ENCODE data around the gene RAN.

DNA sequence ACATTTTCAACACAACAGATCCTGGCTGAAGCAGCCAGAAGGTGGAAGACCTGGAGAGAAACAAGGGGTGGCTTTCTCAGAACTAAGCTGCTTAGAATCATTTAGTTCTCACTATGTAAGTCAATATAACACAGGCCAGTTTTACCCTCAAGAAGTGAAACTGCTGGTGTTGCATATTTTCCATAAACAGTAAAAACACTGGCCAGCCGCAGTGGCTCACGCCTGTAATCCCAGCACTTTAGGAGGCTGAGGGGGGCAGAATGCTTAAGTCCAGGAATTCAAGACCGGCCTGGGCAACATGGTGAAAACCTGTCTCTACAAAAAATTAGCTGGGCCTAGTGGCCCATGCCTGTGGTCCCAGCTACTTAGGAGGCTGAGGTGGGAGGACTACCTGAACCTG, 44.4 kb upstream of the RAN start:
- no peak for TF ChIP-seq CTCF (IDR thresholded peaks at IDR 0.05; ENCODE audit: insufficient read depth, low read length)
- TF ChIP-seq REST (IDR thresholded peaks at IDR 0.05; ENCODE audit: insufficient replicate concordance, low read depth) = no peak
- no peak for TF ChIP-seq POLR2AphosphoS5 (IDR thresholded peaks at IDR 0.05; ENCODE audit: low read depth)
- no peak for TF ChIP-seq GABPA (IDR thresholded peaks at IDR 0.05; ENCODE audit: low read depth)
- TF ChIP-seq SPI1 (IDR thresholded peaks at IDR 0.05; ENCODE audit: borderline replicate concordance, low read depth) = no peak

Measured in HL-60 (cell line).